Muscle layer of colon (tissue), 2 donors: ENCODE measurements around the gene PRKAR2A.
"Not testable (repeated sequence)": the region's sequence is repeated elsewhere in the genome, so short reads cannot be mapped to it uniquely, and the experiment has no call there.

ENCODE experiments used
- H3K27ac ChIP-seq: one replicate; pipeline ENCODE4 v1.7.0; 2013; ENCODE audit warnings: low read depth, mild to moderate bottlenecking, low read length, moderate library complexity
- H3K27me3 ChIP-seq, 2 donors: one replicate each; pipeline ENCODE4 v1.7.0; 2013; ENCODE audit warnings: low read length in 2 of 2, mild to moderate bottlenecking in 2 of 2; ENCODE audit not compliant: insufficient read depth in 2 of 2, control insufficient read depth in 1 of 2
- H3K36me3 ChIP-seq: one replicate; pipeline ENCODE4 v1.7.0; 2013; ENCODE audit warnings: mild to moderate bottlenecking, low read length; ENCODE audit not compliant: insufficient read depth
- H3K4me1 ChIP-seq: one replicate; pipeline ENCODE4 v1.7.0; 2013; ENCODE audit warnings: mild to moderate bottlenecking, low read length; ENCODE audit not compliant: insufficient read depth
- H3K4me3 ChIP-seq, 2 donors: one replicate each; pipeline ENCODE4 v1.7.0; 2013; ENCODE audit warnings: low read length in 2 of 2, low read depth in 1 of 2, mild to moderate bottlenecking in 1 of 2, moderate library complexity in 1 of 2
- H3K9ac ChIP-seq: one replicate; pipeline ENCODE4 v1.7.0; 2013; ENCODE audit warnings: low read length
- H3K9me3 ChIP-seq: one replicate; pipeline ENCODE4 v1.7.0; 2013; ENCODE audit warnings: mild to moderate bottlenecking, low read length
- donor health status: abdominal sarcoma.
- donor health status: Adenocarcinoma of cecum.

The PRKAR2A gene

GRCh38 chr3:48765376-48765775, 82.3 kb downstream of the PRKAR2A start:
- Histone ChIP-seq H3K27me3 (no peaks in the 10 kb centered on the region), H3K36me3 (peaks cover 27% of the 10 kb centered on the region), H3K4me1 (no peaks in the 10 kb centered on the region), H3K27ac (no peak overlapping the region), H3K4me3 (no peak overlapping the region), H3K9ac (no peak overlapping the region), H3K9me3 (no peaks in the 10 kb centered on the region)

- Histone ChIP-seq H3K36me3 (peaks cover 35% of the 10 kb centered on the region), H3K4me1 (no peaks in the 10 kb centered on the region), H3K27me3 (no peaks in the 10 kb centered on the region), H3K9ac (no peak overlapping the region), H3K9me3 (no peaks in the 10 kb centered on the region), H3K4me3 (no peak overlapping the region), H3K27ac (no peak overlapping the region)
Measured at GRCh38 chr3:48762816-48763215, 84.9 kb downstream of the PRKAR2A start.

- peaks cover 23% of the 10 kb centered on the region for H3K36me3 ChIP-seq
- not testable (repeated sequence) for H3K27ac ChIP-seq, H3K9me3 ChIP-seq, H3K9ac ChIP-seq, H3K27me3 ChIP-seq, H3K4me1 ChIP-seq, H3K4me3 ChIP-seq
Measured at GRCh38 chr3:48759991-48760540, 87.6 kb downstream of the PRKAR2A start.

- not testable (repeated sequence) for H3K9ac ChIP-seq, H3K27ac ChIP-seq, H3K4me1 ChIP-seq, H3K27me3 ChIP-seq, H3K4me3 ChIP-seq, H3K9me3 ChIP-seq
- H3K36me3 ChIP-seq = peaks cover 18% of the 10 kb centered on the region
Measured at GRCh38 chr3:48759531-48759930, 88.1 kb downstream of the PRKAR2A start.

GRCh38 chr3:48759071-48759470, 88.6 kb downstream of the PRKAR2A start:
- Histone ChIP-seq H3K4me3 (no peak overlapping the region), H3K27ac (no peak overlapping the region), H3K9me3 (no peaks in the 10 kb centered on the region), H3K9ac (no peak overlapping the region), H3K4me1 (no peaks in the 10 kb centered on the region), H3K36me3 (peaks cover 13% of the 10 kb centered on the region), H3K27me3 (no peaks in the 10 kb centered on the region)

- Histone ChIP-seq H3K36me3 (peaks cover 11% of the 10 kb centered on the region), H3K4me1 (no peaks in the 10 kb centered on the region), H3K27me3 (no peaks in the 10 kb centered on the region), H3K9ac (no peak overlapping the region), H3K9me3 (no peaks in the 10 kb centered on the region), H3K27ac (no peak overlapping the region), H3K4me3 (no peak overlapping the region)
Measured at GRCh38 chr3:48756640-48757039, 91.0 kb downstream of the PRKAR2A start.

- Histone ChIP-seq H3K36me3 (peaks cover 14% of the 10 kb centered on the region), H3K4me1 (no peaks in the 10 kb centered on the region), H3K27ac (no peak overlapping the region), H3K9ac (no peak overlapping the region), H3K27me3 (no peaks in the 10 kb centered on the region), H3K9me3 (no peaks in the 10 kb centered on the region), H3K4me3 (no peak overlapping the region)
Measured at GRCh38 chr3:48750856-48751255, 96.8 kb downstream of the PRKAR2A start.

GRCh38 chr3:48748754-48749153, 98.9 kb downstream of the PRKAR2A start:
- H3K36me3 ChIP-seq = peaks cover 14% of the 10 kb centered on the region
- no peak overlapping the region for H3K9ac ChIP-seq
- no peaks in the 10 kb centered on the region for H3K4me1 ChIP-seq
- no peak overlapping the region for H3K4me3 ChIP-seq
- H3K27ac ChIP-seq = no peak overlapping the region
- no peaks in the 10 kb centered on the region for H3K9me3 ChIP-seq
- no peaks in the 10 kb centered on the region for H3K27me3 ChIP-seq

- no peak overlapping the region for H3K9ac ChIP-seq
Measured at GRCh38 chr3:48747706-48748105, 100.0 kb downstream of the PRKAR2A start.

GRCh38 chr3:48747015-48747615, 100.6 kb downstream of the PRKAR2A start:
- no peak overlapping the region for H3K4me3 ChIP-seq
- peaks cover 14% of the 10 kb centered on the region for H3K36me3 ChIP-seq
- H3K27me3 ChIP-seq = no peaks in the 10 kb centered on the region
- no peaks in the 10 kb centered on the region for H3K9me3 ChIP-seq
- no peaks in the 10 kb centered on the region for H3K4me1 ChIP-seq
- no peak overlapping the region for H3K9ac ChIP-seq
- no peak overlapping the region for H3K27ac ChIP-seq

More at GRCh38 chr3:48747706-48748105, 100.0 kb downstream of the PRKAR2A start:
- Histone ChIP-seq H3K36me3 (peaks cover 14% of the 10 kb centered on the region), H3K9me3 (no peaks in the 10 kb centered on the region), H3K4me3 (no peak overlapping the region), H3K27me3 (no peaks in the 10 kb centered on the region), H3K27ac (no peak overlapping the region), H3K4me1 (no peaks in the 10 kb centered on the region)

- Histone ChIP-seq H3K36me3 (no peaks in the 10 kb centered on the region), H3K4me3 (no peak overlapping the region), H3K27me3 (no peaks in the 10 kb centered on the region), H3K27ac (no peak overlapping the region), H3K4me1 (peaks cover 20% of the 10 kb centered on the region), H3K9ac (no peak overlapping the region), H3K9me3 (no peaks in the 10 kb centered on the region)
Measured at GRCh38 chr3:48743773-48744172, 103.9 kb downstream of the PRKAR2A start.

- H3K27me3 ChIP-seq, H3K36me3 ChIP-seq, H3K27ac ChIP-seq, H3K9me3 ChIP-seq, H3K9ac ChIP-seq, H3K4me3 ChIP-seq: not testable (repeated sequence)
- H3K4me1 ChIP-seq = peaks cover 26% of the 10 kb centered on the region
Measured at GRCh38 chr3:48741226-48741625, 106.4 kb downstream of the PRKAR2A start.
